GM10266 (cell line): Measurements from ENCODE around the gene IVNS1ABP.

Experiments used
- DNase-seq: peaks from one replicate; pipeline ENCODE4 v3.0.0; 2012; ENCODE audit errors: extremely low spot score
- CTCF ChIP-seq: IDR thresholded peaks from 2 replicates; pipeline ENCODE4 v1.5.1; 2012; ENCODE audit warnings: mild to moderate bottlenecking, low read depth; ENCODE audit not compliant: control insufficient read depth, insufficient read depth; ENCODE audit errors: missing control alignments

The IVNS1ABP gene

DNA sequence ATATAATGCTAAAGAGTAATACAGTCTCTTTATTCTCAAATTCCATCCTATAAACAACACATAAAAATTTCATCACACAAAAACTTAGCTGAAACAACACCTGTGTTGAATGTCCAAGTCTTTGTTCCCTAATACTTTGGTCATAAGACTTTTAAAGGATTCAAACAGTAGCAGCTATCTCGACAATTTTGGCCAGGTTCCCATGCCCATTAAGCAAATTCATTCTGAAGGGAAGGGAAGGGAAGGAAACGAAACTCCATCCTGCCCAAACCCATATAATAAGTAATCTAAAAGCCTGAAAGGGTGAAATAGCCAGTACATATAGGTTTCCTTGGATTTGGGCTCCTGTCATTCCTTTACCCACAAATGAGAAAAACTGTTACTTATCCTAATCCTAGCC lies 7.5 kb downstream of the IVNS1ABP start:
- DNase-seq: no peak
- TF ChIP-seq CTCF: no peak

GRCh38 chr1:185308126-185308525 lies 8.9 kb downstream of the IVNS1ABP start:
- TF ChIP-seq CTCF: no peak
- no peak for DNase-seq

DNA sequence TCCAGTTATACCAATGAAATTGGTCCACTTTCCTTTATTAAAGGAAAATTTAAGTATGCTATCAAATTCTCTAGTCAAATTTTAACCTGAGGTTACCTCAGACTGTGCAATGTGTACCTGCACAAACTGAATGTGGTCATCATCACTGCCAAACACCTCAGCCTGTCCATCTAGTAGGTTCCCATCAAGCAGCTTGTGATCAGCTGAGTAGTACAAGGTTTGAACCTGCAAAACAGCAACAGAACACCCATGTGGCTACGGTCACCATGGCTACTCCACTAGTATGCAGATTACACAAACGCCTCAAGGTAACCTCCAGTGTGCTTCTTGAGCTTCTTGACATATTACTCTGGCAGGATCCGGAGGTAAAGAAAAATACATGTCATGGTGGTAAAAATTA lies 11.6 kb downstream of the IVNS1ABP start:
- DNase-seq: no peak
- no peak for TF ChIP-seq CTCF

GRCh38 chr1:185300152-185300551 lies 16.9 kb downstream of the IVNS1ABP start:
- DNase-seq: no peak
- TF ChIP-seq CTCF: no peak

GRCh38 chr1:185297982-185298381 lies 19.1 kb downstream of the IVNS1ABP start:
- no peak for TF ChIP-seq CTCF
- no peak for DNase-seq

- no peak for TF ChIP-seq CTCF
Observed at GRCh38 chr1:185295091-185295490, 22.0 kb downstream of the IVNS1ABP start.

GRCh38 chr1:185293967-185294542 lies 23.0 kb downstream of the IVNS1ABP start:
- TF ChIP-seq CTCF: no peak
- DNase-seq: no peak

More at GRCh38 chr1:185295091-185295490, 22.0 kb downstream of the IVNS1ABP start:
- no peak for DNase-seq
